Activated T-helper 1 cell treated with anti-CD3 and anti-CD28 coated beads, Interleukin-12 subunit alpha, Interleukin-12 subunit beta, Interleukin-2, Interleukin-4 antibody, amounts not matched to agents 30 ng/mL and 10 ng/mL and 1 ng/mL, durations not matched to agents 14 hours and 24 hours and 36 hours (primary cell): Measurements from ENCODE around the gene ZNF678. TPM values are rescaled to one million over a fixed set of nuclear protein-coding genes. Genes with fewer than 3 reads are reported as not detected.
"Not testable (repeated sequence)": the region's sequence is repeated elsewhere in the genome, so short reads cannot be mapped to it uniquely, and the experiment has no call there.

ENCODE experiments used
- DNase-seq: peaks from one replicate; pipeline ENCODE4 v3.0.0; 2021; ENCODE audit warnings: low spot score
- H3K27ac Mint-ChIP-seq: one replicate; pipeline ENCODE4 v1.8.0; 2021; ENCODE audit warnings: mild to moderate bottlenecking, mixed read lengths
- H3K27me3 Mint-ChIP-seq: one replicate; pipeline ENCODE4 v1.8.0; 2022; ENCODE audit warnings: mild to moderate bottlenecking, moderate library complexity, mixed read lengths; ENCODE audit not compliant: insufficient read depth
- H3K36me3 Mint-ChIP-seq: one replicate; pipeline ENCODE4 v1.8.0; 2021; ENCODE audit warnings: low read depth, mixed read lengths
- H3K4me1 Mint-ChIP-seq: one replicate; pipeline ENCODE4 v1.8.0; 2021; ENCODE audit warnings: low read depth, mixed read lengths
- H3K4me3 Mint-ChIP-seq: one replicate; pipeline ENCODE4 v1.8.0; 2021; ENCODE audit warnings: mild to moderate bottlenecking, moderate library complexity, mixed read lengths
- H3K9me3 Mint-ChIP-seq: one replicate; pipeline ENCODE4 v1.8.0; 2021; ENCODE audit warnings: mixed read lengths
- intact Hi-C: fragments of 100-400 bp; cut with micrococcal nuclease; formaldehyde crosslinking; loops from one replicate; pipeline ENCODE4 v1.15.1; 2024
- total RNA-seq: library from RNA; stranded (reverse); gene quantifications from 2 replicates; pipeline ENCODE4 v1.2.3, GENCODE V29; 2022

The ZNF678 gene
- total RNA-seq, 1 donor from 2014 or later = 5.0 TPM

DNA sequence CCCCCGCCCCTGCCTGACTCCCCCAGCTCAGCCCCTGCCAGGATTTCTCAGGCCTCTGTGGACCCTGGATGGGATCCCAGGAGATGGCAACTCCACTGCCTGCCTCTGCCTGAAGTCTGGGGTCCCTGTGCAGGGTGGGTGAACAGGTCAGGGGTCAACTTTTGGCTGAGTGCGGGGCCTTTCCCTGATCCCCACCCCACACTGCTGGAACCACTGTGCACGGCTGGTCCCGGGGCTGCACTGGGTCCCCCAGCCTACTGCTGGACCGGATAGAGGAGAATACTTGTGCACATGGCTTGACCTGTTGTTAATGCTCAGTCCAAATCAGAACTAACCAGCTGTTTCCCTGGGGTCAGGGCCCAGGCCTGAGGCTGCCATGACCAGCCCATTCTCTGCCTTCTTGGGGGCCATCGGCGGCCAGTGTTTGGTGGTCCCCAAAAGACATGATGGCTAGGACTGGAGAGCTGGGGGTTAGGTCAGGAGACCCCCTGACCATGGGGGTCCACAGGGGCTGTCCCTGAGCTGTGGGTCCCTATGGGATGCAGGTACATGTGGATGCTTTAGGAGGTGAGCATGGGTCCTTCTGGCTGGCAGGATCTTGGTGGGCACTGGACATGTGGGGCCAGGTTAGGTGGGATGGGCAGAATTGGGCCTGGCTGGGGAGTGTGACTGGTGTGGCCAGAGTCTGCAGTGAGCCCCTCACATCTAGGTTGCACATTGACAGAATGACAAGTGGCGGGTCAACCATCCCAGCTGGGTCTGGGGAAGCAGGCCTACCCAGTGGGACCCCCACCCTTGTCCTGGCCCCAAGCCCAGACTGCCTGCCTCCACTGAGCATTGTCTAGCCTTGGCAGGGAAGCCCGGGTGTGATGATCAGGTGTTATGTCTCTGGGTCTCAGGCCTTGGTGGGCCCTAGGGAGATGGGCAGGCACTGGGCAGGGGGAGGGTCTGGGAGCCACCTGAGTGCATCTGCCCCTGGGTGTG, 19.0 kb upstream of the ZNF678 start:
- Mint-ChIP-seq H3K27ac (no peak overlapping the region), H3K36me3 (no peaks in the 10 kb centered on the region), H3K27me3 (no peaks in the 10 kb centered on the region), H3K4me1 (no peaks in the 10 kb centered on the region), H3K9me3 (no peaks in the 10 kb centered on the region), H3K4me3 (no peak overlapping the region)
- DNase-seq = no peak
- intact Hi-C loops = loop anchor here (5.0 kb wide), 2 partner anchors 218 to 917 kb away; no protein-coding TSS in a partner anchor

DNA sequence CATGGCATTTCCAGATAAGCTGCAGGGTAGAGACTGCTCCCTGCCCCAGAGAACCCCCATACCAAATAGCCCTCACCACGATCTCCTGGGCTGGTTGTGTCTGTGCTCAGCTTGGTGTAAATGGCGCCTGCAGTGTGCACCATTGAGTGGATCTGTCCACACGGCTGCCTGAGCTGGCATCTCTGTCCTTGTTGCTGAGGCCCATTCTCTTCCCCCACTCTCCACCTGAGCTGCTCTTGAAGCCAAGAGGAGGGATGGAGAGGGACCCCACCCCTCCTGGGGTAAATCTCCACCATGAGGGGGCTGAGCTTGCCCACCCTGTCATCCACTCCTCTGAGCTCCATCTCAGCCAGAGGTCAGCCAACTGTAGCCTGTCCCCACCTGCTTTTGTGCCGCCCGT, 18.0 kb upstream of the ZNF678 start:
- no peak for DNase-seq
- H3K27me3 Mint-ChIP-seq = no peaks in the 10 kb centered on the region
- no peak overlapping the region for H3K4me3 Mint-ChIP-seq
- H3K27ac Mint-ChIP-seq = no peak overlapping the region
- intact Hi-C loops = no loop called here
- H3K9me3 Mint-ChIP-seq = no peaks in the 10 kb centered on the region
- H3K4me1 Mint-ChIP-seq = no peaks in the 10 kb centered on the region
- no peaks in the 10 kb centered on the region for H3K36me3 Mint-ChIP-seq

DNA sequence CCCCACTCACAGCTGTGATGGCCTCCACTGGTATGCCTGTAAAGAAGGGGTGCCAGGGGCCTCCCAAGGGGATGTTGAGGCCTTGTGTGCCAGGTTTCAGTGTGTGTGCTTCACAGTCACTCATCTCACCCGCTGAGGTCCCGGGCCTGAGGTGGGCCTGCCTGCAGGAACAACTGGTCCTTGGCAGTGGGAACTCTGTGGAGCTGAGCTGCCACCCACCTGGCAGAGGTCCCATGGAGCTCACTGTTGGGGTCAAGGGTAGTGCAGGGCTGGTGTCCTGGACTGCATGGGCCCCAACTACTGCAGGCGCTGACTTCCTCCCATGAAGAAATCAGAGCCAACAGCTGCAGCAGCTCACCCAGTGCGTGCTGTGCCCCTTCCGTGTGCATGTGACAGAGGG, 17.3 kb upstream of the ZNF678 start:
- DNase-seq = no peak
- H3K27me3 Mint-ChIP-seq = no peaks in the 10 kb centered on the region
- H3K9me3 Mint-ChIP-seq = peaks cover 3% of the 10 kb centered on the region
- no peaks in the 10 kb centered on the region for H3K36me3 Mint-ChIP-seq
- intact Hi-C loops = no loop called here
- no peak overlapping the region for H3K4me3 Mint-ChIP-seq
- no peak overlapping the region for H3K27ac Mint-ChIP-seq
- H3K4me1 Mint-ChIP-seq = no peaks in the 10 kb centered on the region

DNA sequence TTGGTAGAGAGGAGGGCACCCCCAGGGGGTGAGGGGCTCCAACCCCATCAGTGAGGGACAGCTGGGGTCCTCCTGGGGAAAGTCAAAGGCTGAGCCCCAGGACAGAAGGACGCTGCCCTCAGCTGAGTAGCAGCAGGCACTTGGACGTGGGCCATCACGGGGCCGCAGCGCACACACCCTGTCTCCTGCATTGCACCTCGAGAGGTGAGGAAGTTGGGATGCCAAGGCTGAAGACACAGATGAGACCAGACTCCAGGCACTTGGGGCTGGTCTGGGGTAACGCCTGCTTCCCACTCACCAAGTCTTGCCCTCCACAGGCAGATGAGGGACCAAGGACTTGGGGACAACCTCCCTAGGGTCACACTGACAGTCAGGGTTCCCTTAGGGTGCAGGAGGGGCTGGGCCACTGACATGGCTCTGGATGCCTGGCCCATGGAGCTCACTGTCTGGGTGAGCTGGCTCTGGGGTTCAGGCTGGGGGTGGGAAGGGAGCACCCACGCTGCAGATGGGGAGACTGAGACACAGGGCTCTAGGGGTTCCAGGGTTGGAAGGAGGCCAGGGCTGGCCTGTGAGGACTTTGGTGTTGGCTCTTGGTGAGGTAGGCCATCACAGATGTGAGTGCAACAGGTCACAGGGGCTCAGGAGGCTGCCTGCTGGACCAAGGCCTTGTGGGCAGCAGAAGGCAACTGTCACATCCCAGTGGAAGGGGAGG, 16.6 kb upstream of the ZNF678 start:
- intact Hi-C loops = no loop called here
- DNase-seq = no peak
- H3K36me3 Mint-ChIP-seq = no peaks in the 10 kb centered on the region
- no peak overlapping the region for H3K27ac Mint-ChIP-seq
- peaks cover 7% of the 10 kb centered on the region for H3K9me3 Mint-ChIP-seq
- no peaks in the 10 kb centered on the region for H3K27me3 Mint-ChIP-seq
- no peak overlapping the region for H3K4me3 Mint-ChIP-seq
- no peaks in the 10 kb centered on the region for H3K4me1 Mint-ChIP-seq

DNA sequence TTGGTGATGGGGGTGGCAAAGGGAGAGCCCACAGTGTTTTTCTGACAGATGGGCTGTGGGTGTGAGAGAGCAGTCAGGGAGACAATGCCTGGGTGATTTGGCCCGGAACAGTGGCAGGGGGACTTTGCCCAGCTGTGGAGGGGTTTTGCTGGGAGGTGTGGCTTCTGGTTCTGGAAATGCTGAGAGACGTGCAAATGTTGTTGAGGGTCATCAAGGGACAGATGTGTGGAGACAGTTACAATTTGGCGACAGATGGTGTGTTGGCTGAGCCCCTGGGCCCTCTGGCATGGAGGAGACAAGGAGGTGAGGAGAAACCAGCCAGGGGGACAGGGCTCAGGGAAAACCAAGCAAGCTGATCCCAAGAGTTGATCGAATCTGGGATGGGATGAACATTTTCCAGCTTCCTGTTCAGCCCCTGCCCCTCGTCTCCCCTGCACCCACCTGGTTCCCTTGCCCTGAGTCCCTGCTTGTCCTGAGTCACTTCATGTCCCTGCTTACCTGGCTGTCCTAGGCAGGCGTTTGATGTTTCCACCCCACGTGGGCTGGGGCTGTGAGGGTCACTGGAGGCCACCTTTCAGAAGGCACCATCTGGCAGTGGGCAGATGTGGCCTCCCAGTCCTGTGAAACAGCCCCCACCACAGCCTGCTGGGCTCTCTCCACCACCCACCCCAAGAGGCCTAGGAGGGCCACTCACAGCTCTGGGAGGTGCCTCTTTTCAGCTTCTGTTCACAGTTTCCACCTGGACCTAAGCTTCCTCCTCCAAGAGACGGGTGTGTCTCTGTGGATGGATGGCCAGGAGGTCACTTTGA, 15.8 kb upstream of the ZNF678 start:
- H3K4me1 Mint-ChIP-seq = no peaks in the 10 kb centered on the region
- no peak for DNase-seq
- no peak overlapping the region for H3K27ac Mint-ChIP-seq
- no peaks in the 10 kb centered on the region for H3K36me3 Mint-ChIP-seq
- no peaks in the 10 kb centered on the region for H3K27me3 Mint-ChIP-seq
- intact Hi-C loops = no loop called here
- no peak overlapping the region for H3K4me3 Mint-ChIP-seq
- peaks cover 13% of the 10 kb centered on the region for H3K9me3 Mint-ChIP-seq

DNA sequence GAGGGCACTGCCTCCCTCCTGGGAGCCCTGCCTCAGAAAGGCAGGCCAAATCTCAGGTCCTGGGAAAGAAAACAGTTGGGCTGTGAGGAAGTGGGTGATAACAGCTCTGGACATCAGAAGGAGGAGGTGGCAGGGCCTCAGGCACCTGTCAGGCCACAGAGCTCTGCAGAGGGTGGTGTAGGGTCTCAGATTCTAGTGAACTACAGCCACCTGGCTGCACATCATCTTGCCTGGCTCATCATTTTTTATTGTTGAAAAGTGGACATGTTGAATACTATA, 15.3 kb upstream of the ZNF678 start:
- Mint-ChIP-seq H3K27me3 (no peaks in the 10 kb centered on the region), H3K9me3 (peaks cover 19% of the 10 kb centered on the region), H3K36me3 (no peaks in the 10 kb centered on the region), H3K4me1 (no peaks in the 10 kb centered on the region), H3K4me3 (no peak overlapping the region), H3K27ac (no peak overlapping the region)
- no peak for DNase-seq
- intact Hi-C loops = no loop called here

DNA sequence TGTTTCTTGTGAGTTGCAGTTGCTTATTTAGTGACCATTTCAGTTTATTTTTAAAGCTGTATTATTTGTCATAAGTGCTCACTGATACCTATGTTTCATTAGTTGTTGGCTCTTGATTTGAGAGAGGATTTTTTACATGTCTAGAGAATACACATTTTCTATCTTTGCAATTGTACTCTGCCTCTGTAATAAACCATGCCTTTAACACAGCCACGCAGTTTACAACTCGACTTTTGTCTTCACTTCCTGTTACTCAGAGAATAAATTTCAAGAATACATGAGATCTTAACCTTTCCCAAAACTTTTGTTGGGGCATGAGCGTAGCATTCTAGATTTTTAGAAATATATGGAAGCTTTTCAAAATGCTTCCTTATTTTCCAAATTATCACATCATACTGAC, 14.9 kb upstream of the ZNF678 start:
- intact Hi-C loops = no loop called here
- Mint-ChIP-seq H3K4me3 (no peak overlapping the region), H3K4me1 (no peaks in the 10 kb centered on the region), H3K36me3 (no peaks in the 10 kb centered on the region), H3K27me3 (no peaks in the 10 kb centered on the region), H3K27ac (no peak overlapping the region), H3K9me3 (peaks cover 23% of the 10 kb centered on the region)
- DNase-seq = no peak

DNA sequence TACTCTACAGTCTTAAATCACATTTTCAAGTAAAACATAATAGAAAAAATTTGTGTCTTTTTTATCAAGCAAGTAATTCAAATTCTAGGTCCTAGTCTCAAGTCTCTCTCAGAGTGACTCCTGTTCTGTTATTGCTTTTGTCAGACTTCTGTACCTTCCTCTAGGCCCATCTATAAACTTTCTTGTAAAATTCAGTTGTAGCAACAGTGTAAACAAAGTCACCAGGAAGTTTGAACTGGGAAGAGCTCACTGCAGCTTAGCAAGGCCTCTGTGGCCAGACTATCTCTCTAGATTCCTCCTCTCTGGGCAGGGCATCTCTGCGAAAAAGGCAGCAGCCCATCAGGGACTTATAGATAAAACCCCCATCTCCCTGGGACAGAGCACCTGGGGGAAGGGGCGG, 13.5 kb upstream of the ZNF678 start:
- intact Hi-C loops = no loop called here
- DNase-seq = no peak
- H3K9me3 Mint-ChIP-seq = peaks cover 33% of the 10 kb centered on the region
- H3K27me3 Mint-ChIP-seq = no peaks in the 10 kb centered on the region
- no peaks in the 10 kb centered on the region for H3K4me1 Mint-ChIP-seq
- H3K36me3 Mint-ChIP-seq = no peaks in the 10 kb centered on the region
- H3K27ac Mint-ChIP-seq = no peak overlapping the region
- no peak overlapping the region for H3K4me3 Mint-ChIP-seq

DNA sequence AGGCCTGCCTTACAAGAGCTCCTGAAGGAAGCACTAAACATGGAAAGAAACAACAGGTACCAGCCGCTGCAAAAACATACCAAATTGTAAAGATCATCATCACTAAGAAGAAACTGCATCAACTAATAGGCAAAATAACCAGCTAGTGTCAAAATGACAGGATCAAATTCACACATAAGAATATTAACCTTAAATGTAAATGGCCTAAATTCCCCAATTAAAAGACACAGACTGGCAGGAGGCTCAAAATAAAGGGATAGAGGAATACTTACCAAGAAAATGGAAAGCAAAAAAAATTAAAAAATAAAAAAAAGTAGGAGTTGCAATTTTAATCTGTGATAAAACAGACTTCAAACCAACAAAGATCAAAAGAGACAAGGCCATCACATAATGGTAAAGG, 11.5 kb upstream of the ZNF678 start:
- peaks cover 33% of the 10 kb centered on the region for H3K9me3 Mint-ChIP-seq
- H3K36me3 Mint-ChIP-seq, H3K4me1 Mint-ChIP-seq, DNase-seq, intact Hi-C loops, H3K27ac Mint-ChIP-seq, H3K4me3 Mint-ChIP-seq, H3K27me3 Mint-ChIP-seq: not testable (repeated sequence)

DNA sequence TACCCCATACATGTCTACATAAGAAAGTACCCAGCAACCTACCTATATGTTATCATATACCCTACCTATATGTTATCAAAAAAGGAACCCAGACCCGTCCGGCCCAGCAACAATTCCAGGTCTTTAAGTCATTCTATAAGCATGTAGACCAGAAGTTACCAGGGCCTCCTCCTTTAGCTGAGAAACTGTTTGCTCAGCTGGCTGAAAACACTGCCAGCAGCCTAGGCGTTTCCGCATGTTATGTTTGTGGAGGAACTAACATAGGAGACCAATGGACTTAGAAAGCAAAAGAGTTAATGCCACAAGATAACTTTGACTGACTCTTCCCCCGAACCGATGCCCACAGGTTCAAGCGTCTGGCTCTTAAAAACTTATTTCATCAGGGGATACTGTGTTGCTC, 7.1 kb upstream of the ZNF678 start:
- intact Hi-C loops = no loop called here
- H3K36me3 Mint-ChIP-seq = peaks cover 9% of the 10 kb centered on the region
- peaks cover 18% of the 10 kb centered on the region for H3K27me3 Mint-ChIP-seq
- H3K9me3 Mint-ChIP-seq = peaks cover 40% of the 10 kb centered on the region
- no peak for DNase-seq
- H3K4me3 Mint-ChIP-seq = no peak overlapping the region
- H3K27ac Mint-ChIP-seq = no peak overlapping the region
- H3K4me1 Mint-ChIP-seq = peaks cover 12% of the 10 kb centered on the region

DNA sequence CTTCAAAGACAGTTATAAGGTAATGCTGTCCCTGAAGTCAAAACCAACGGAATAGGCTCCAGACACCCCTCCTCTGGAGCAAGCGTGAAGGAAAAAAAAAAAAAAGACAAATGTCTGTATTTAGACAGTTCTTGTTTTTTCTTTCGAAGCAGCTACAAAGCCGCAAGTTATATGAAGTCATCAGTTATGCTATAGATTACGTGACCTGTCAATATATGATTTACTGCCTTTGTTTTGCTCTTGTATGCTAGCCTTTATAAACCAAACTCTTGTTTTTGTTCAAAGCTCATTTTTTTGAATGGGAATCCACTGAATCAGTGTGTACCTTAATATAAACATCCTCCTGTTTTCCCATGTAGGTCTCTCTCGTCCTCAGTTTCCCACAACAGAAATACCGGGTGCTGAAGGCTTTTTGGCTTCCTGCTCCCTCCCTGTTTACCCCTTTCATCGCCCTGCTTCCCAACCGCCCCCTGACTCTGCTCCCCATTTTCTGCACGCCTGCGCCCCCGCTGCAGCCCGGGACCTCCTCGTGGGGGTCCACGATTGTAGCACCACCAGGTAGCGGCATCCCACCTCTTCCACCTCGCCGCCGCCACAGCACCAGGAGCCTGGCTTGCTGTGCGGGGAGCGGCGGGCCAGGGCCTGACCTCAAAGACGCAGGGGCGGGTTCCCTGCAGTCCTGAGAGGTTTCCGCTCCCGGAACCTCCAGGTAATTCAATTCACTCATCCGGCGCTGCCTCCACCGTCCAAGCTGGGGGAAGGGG, 5.2 kb upstream of the ZNF678 start:
- Mint-ChIP-seq H3K4me1 (peaks cover 12% of the 10 kb centered on the region), H3K27ac (no peak overlapping the region), H3K9me3 (peaks cover 33% of the 10 kb centered on the region), H3K27me3 (peaks cover 26% of the 10 kb centered on the region), H3K36me3 (peaks cover 9% of the 10 kb centered on the region), H3K4me3 (no peak overlapping the region)
- no peak for DNase-seq
- intact Hi-C loops = no loop called here

DNA sequence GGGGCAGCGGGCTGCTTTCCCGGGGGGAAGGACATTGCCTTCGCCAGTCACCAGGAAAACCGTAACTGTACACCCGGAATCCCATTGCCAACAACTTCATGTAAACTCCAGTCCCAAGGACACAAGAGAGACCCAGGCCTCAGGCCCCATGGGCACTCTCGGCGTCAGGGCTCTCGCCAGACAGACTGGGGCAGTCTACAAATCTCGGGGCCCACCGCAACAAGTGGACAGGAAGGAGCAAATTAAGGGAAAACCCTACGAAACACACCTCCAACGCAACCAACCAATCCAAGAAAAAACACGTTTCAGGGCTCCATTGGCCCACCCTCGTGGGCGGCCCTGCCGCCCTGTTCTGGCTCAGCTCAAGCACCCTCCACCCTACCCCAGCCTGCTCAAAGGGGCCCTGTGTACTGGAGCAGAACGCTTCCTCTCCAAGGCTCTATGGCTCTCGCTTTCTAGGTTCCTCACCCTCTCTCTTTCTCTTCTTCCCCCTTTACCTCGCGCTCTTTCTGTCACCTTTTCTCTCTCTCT, 4.6 kb upstream of the ZNF678 start:
- Mint-ChIP-seq H3K27ac (no peak overlapping the region), H3K4me1 (peaks cover 13% of the 10 kb centered on the region)
- no peak for DNase-seq

More for the DNA sequence above, 4.6 kb upstream of the ZNF678 start:
- peaks cover 30% of the 10 kb centered on the region for H3K27me3 Mint-ChIP-seq
- peaks cover 9% of the 10 kb centered on the region for H3K36me3 Mint-ChIP-seq
- peaks cover 29% of the 10 kb centered on the region for H3K9me3 Mint-ChIP-seq
- no peak overlapping the region for H3K4me3 Mint-ChIP-seq
- intact Hi-C loops = no loop called here
